Right lobe of liver (tissue), 6 donors: Measurements from ENCODE around the gene BRCC3. TPM values are rescaled to one million over a fixed set of nuclear protein-coding genes. Genes with fewer than 3 reads are reported as not detected.

Experiments used
- ATAC-seq, 4 donors: fragments of 200-7000 bp; cut with Tn5 transposase; one replicate each; pipeline ENCODE4 v1.9.1; 2020; ENCODE audit warnings: mild to moderate bottlenecking in 4 of 4, moderate library complexity in 4 of 4
- DNase-seq, 3 donors: peaks; one replicate each; pipeline ENCODE4 v3.0.0-alpha.2; 2020
- H3K27ac ChIP-seq, 3 donors: fragments of 200-600 bp; one replicate each; pipeline ENCODE4 v1.8.0; 2022
- H3K27me3 ChIP-seq, 2 donors: fragments of 200-600 bp; one replicate each; pipeline ENCODE4 v1.8.0; 2022
- H3K36me3 ChIP-seq, 4 donors: fragments of 200-600 bp; sonication (generic) in 1 of 4; one replicate each; pipeline versions ENCODE4 v1.5.1 to v1.8.0; 2017 to 2022; ENCODE audit warnings: control low read depth in 1 of 4
- H3K4me1 ChIP-seq, 4 donors: fragments of 200-600 bp; sonication (generic) in 1 of 4; one replicate each; pipeline versions ENCODE4 v1.5.1 to v1.8.0; 2017 to 2022; ENCODE audit warnings: control low read depth in 1 of 4
- H3K4me3 ChIP-seq, 3 donors: fragments of 200-600 bp; one replicate each; pipeline ENCODE4 v1.8.0; 2022
- H3K9me3 ChIP-seq, 4 donors: fragments of 200-600 bp; sonication (generic) in 1 of 4; one replicate each; pipeline versions ENCODE4 v1.5.1 to v1.8.0; 2017 to 2022; ENCODE audit warnings: control low read depth in 1 of 4
- POLR2A ChIP-seq: fragments of 450-650 bp; IDR thresholded peaks from one replicate; pipeline ENCODE4 v1.6.1; 2017; ENCODE audit warnings: antibody characterized with exemption, mild to moderate bottlenecking
- WGBS: methylation state at CpG from one replicate; pipeline ENCODE4 v1.1.6; 2018; ENCODE audit warnings: low coverage, low lambda C conversion rate; ENCODE audit not compliant: insufficient coverage; ENCODE audit errors: missing lambda C conversion rate; 5-methylcytosine and 5-hydroxymethylcytosine counted together
- intact Hi-C, 2 donors: fragments of 100-400 bp; cut with DNase I; formaldehyde crosslinking; loops; one replicate each; pipeline versions ENCODE4 v1.11.2 to v1.14.1; 2022
- long read RNA-seq: library from polyadenylated mRNA; unstranded; transcript quantifications from one replicate; pipeline ENCODE4 v2.0.0, GENCODE V29; 2019
- total RNA-seq, 6 experiments: library from RNA; depleted of rRNA in 2 of 6; stranded (reverse); fragments of >200 nt in 2 of 6; fragmentation: NEBNext Ultra II Directional in 3 of 6; extraction: Animal tissue kit (Norgen Biotek cat#: 25700) in 3 of 6; gene quantifications; one replicate each; pipeline versions ENCODE4 v1.1.0 to v1.2.4, GENCODE V29; 2016 to 2023
- TF ChIP-seq, protein P1 (sequence below), 4 donors: fragments of 200-600 bp in 3 of 4; fragments of 450-650 bp in 1 of 4; IDR thresholded peaks; one replicate each; pipeline versions ENCODE4 v1.5.1 to v1.8.0; 2016 to 2022; ENCODE audit warnings: antibody characterized with exemption in 4 of 4, mild to moderate bottlenecking in 2 of 4
- donor health status: DM: no; HTN: yes; CAD: no.
- donor health status: DM: no; HTN: no; CAD: no.
- donor health status: DM: no; HTN: no; CAD: no.
- donor health status: DM: no; HTN: yes; CAD: no.
- donor health status: DM: no; HTN: yes; CAD: no.

The BRCC3 gene
- total RNA-seq, result 10 to 100 TPM; 10.1 to 13.4 (median 10.5) TPM
- long read RNA-seq, transcript BRCC3-208 (10 exons, 2,694 nt), result major isoform, 5 of 7 reads
- long read RNA-seq, partial matches to known transcripts, result 2 of 7 reads
- long read RNA-seq, other reads (novel, unspliced or antisense), result 0 of 7 reads

DNA sequence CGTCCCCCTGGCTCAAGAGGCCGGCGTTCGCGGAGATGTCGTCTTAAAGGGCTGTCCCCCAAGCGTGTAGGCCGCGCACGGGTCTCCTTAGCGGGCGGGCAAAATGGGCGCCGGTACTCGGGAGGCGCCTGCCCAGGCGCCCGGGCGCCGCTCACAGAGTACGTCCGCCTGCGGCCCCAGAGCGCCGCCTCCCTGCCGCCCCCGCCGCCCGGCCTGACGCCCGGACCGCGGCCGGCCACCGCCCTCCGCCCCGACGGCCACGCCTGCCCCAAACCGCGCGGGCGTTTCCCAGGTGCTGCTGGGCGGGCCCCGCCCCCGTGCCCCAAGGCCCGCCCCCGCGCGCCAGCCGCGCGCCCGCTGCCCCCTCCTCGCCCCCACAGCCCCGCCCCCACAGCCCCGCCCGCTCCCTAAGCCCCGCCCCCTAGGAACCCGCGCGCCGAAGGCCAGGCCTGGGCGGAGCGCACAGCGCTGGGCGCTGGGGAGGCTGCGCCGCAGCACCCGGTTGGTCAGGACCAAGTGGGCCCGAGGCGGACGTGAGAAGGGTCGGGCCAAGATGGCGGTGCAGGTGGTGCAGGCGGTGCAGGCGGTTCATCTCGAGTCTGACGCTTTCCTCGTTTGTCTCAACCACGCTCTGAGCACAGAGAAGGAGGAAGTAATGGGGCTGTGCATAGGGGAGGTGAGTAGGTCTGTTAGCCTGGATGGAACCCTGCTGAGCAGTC lies at the start of gene BRCC3, which contains the start of the genes CMC4 and MTCP1:
Gene BRCC3 (plus strand): TSS at position 534 of the 719 bp plus-strand sequence. CDS start 20 bp downstream, at position 554.
Gene CMC4 (minus strand): TSS at position 162 of the 719 bp plus-strand sequence. CDS start 7,113 bp downstream, outside the sequence.
Gene MTCP1 (minus strand): TSS at position 162 of the 719 bp plus-strand sequence. CDS start 5,126 bp downstream, outside the sequence.
- H3K27me3 ChIP-seq, result no peaks in the 10 kb centered on the region
- ATAC-seq (peak; percentile 83 to 95 (median 92)), DNase-seq (peak; percentile 86 to 90 (median 87))
- peak; percentile 80 for TF ChIP-seq POLR2A
- TF ChIP-seq, protein P1, sequence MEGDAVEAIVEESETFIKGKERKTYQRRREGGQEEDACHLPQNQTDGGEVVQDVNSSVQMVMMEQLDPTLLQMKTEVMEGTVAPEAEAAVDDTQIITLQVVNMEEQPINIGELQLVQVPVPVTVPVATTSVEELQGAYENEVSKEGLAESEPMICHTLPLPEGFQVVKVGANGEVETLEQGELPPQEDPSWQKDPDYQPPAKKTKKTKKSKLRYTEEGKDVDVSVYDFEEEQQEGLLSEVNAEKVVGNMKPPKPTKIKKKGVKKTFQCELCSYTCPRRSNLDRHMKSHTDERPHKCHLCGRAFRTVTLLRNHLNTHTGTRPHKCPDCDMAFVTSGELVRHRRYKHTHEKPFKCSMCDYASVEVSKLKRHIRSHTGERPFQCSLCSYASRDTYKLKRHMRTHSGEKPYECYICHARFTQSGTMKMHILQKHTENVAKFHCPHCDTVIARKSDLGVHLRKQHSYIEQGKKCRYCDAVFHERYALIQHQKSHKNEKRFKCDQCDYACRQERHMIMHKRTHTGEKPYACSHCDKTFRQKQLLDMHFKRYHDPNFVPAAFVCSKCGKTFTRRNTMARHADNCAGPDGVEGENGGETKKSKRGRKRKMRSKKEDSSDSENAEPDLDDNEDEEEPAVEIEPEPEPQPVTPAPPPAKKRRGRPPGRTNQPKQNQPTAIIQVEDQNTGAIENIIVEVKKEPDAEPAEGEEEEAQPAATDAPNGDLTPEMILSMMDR (IDR thresholded peaks at IDR 0.05), result peak in 1 of 4 donors; percentile 9
- intact Hi-C loops, result no loop called here
- peaks cover 0 to 3% (median 1%) of the 10 kb centered on the region in 4 donors for H3K36me3 ChIP-seq
- H3K4me3 ChIP-seq, result peak within 1 kb of the TSS; percentile 62 to 66 (median 63)
- peak within 1 kb of the TSS; percentile 52 to 88 (median 78) for H3K27ac ChIP-seq
- 28% methylated on average over 18 of the region's 81 CpGs for WGBS
- H3K4me1 ChIP-seq, result peaks cover 0 to 9% (median 0%) of the 10 kb centered on the region in 4 donors
- H3K9me3 ChIP-seq, result no peaks in the 10 kb centered on the region

DNA sequence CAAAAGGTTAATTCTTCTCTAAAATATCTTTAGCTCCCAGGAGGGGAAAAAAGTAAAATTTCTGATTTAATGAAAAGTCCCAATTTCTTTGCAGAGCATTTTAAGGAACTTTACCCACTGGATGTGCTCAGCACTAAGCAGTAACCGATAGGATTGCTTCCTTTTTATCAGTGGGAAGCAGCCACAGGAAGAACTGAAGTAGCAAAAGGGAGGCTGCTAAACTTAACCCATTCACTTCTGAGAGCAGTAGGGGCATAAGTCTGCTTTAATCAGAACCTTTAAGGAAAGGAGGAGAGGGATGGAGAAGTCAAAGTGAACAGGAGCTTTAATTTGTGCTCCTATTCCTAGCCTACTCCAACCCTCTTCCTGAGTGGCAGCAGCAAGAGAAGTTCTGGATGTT lies 48.7 kb upstream of the BRCC3 start, which contains the start of gene F8:
Gene F8 (minus strand): TSS at position 139 of the 400 bp plus-strand sequence. CDS start 171 bp downstream, outside the sequence.
- ATAC-seq (no peak), DNase-seq (no peak)
- intact Hi-C loops, result no loop called here
- no peaks in the 10 kb centered on the region for H3K9me3 ChIP-seq
- no peak within 1 kb of the TSS for H3K27ac ChIP-seq
- TF ChIP-seq, protein P1 (IDR thresholded peaks at IDR 0.05), result no peak
- no peak for TF ChIP-seq POLR2A
- H3K36me3 ChIP-seq, result no peaks in the 10 kb centered on the region
- peak within 1 kb of the TSS in 2 of 3 donors; percentile 4 to 8 for H3K4me3 ChIP-seq
- 12% methylated on average over 1 of the region's 1 CpG for WGBS
- H3K27me3 ChIP-seq, result no peaks in the 10 kb centered on the region
- H3K4me1 ChIP-seq, result no peaks in the 10 kb centered on the region

DNA sequence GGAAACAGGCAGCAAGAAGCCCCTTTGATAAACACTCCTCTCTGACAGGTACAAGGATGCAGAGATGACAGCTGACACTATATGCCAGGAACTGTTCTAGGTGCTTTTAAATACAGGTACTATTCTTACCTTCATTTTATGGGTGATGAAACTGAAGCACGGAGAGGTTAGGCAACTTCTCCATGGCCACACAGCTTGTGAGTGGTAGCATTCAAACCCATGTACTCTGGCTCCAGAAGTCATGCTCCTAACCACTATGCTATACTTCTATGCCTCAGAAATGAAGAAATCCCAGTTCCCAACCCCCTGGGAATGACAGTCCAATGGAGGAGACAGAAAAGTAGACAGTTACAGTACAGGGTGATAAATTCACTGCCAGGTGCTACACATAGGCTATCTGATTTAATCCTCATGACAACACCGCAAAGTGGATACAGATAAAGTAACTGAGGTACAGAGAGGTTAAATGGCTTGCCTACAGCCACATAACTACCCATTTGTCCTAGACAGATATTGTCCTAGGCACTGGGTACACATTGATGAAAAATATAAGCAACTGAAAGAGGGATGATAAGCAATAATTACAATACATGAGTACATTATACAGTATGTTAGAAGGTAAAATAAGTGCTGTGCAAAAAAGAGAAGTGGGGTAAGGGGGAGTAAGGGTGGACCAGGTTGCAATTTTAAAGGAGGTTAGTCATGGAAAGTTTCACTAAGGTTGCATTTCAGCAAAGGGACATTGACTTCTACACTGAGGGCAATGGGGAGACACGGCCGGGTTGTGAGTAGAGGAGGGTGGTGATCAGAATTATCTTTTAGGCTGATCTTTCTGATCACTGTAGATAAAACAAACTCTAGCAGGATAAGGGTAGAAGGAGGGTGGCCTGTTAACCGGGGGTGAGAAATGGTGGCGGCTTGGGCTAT lies 47.1 kb upstream of the BRCC3 start:
- Histone ChIP-seq H3K4me3 (no peak overlapping the region), H3K9me3 (no peaks in the 10 kb centered on the region), H3K27ac (no peak overlapping the region), H3K27me3 (no peaks in the 10 kb centered on the region), H3K4me1 (no peaks in the 10 kb centered on the region), H3K36me3 (no peaks in the 10 kb centered on the region)
- no peak for DNase-seq
- no peak for ATAC-seq
- intact Hi-C loops, result no loop called here
- TF ChIP-seq POLR2A, result no peak
- TF ChIP-seq, protein P1 (IDR thresholded peaks at IDR 0.05), result no peak
- 85% methylated on average over 3 of the region's 6 CpGs for WGBS

DNA sequence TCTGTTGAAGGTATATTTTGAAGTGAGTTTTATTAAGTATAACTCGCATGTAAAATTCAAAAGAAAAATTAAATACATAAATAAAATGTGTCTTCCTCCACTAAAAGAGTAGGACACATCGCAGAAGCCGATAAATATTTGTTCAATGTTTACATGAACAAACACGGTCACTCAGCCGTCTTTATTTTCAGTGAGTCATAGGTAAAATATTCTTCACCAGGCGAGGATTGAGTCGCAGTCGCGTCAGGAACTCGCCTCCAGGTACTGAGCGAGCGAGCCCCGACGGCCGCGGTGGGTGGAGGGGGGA lies 44.9 kb upstream of the BRCC3 start:
- H3K9me3 ChIP-seq, result no peaks in the 10 kb centered on the region
- no peaks in the 10 kb centered on the region for H3K27me3 ChIP-seq
- 18% methylated on average over 15 of the region's 16 CpGs for WGBS
- peak overlapping the region; percentile 22 to 58 (median 56) for H3K4me3 ChIP-seq
- ATAC-seq, result no peak
- no peak for DNase-seq
- no peak for TF ChIP-seq POLR2A
- TF ChIP-seq, protein P1 (IDR thresholded peaks at IDR 0.05), result no peak
- H3K27ac ChIP-seq, result peak overlapping the region; percentile 93 to 97 (median 97)
- H3K36me3 ChIP-seq, result no peaks in the 10 kb centered on the region
- intact Hi-C loops, result no loop called here
- H3K4me1 ChIP-seq, result no peaks in the 10 kb centered on the region
